WTC11 (cell line): Measurements from ENCODE around the gene FITM1. TPM values are rescaled to one million over a fixed set of nuclear protein-coding genes. Genes with fewer than 3 reads are reported as not detected.

Experiments used
- ATAC-seq: fragments of 200-7000 bp; cut with Tn5 transposase; 2 replicates; pipeline ENCODE4 v1.10.0; 2021; ENCODE audit warnings: mild to moderate bottlenecking, moderate library complexity
- CTCF ChIA-PET: fragments of 300-600 bp; sonication (Branson Sonifier 250); formaldehyde crosslinking; loops from one replicate; lab custom pipeline; 2021; ENCODE audit warnings: antibody characterized with exemption; lab: Charles Lee
- POLR2A ChIA-PET: fragments of 350-600 bp; sonication (Branson Sonifier 250); formaldehyde crosslinking; loops from one replicate; lab custom pipeline; 2021; ENCODE audit warnings: antibody characterized with exemption; lab: Charles Lee
- DNase-seq: peaks from one replicate; pipeline ENCODE4 v3.0.0; 2021; ENCODE audit warnings: low spot score
- H3K27ac Mint-ChIP-seq: 2 replicates; pipeline ENCODE4 v1.8.0; 2021; ENCODE audit warnings: mixed read lengths
- H3K27me3 Mint-ChIP-seq: 2 replicates; pipeline ENCODE4 v1.8.0; 2021; ENCODE audit warnings: low read depth, mild to moderate bottlenecking, moderate library complexity, mixed read lengths
- H3K36me3 Mint-ChIP-seq: 2 replicates; pipeline ENCODE4 v1.8.0; 2021; ENCODE audit warnings: mixed read lengths
- H3K4me1 Mint-ChIP-seq: 2 replicates; pipeline ENCODE4 v1.8.0; 2022; ENCODE audit warnings: mixed read lengths
- H3K4me3 Mint-ChIP-seq: 2 replicates; pipeline ENCODE4 v1.8.0; 2021; ENCODE audit warnings: mild to moderate bottlenecking, moderate library complexity, mixed read lengths
- H3K9me3 Mint-ChIP-seq: 2 replicates; pipeline ENCODE4 v1.8.0; 2021; ENCODE audit warnings: mixed read lengths
- ARID4B ChIP-seq: sonication (generic); formaldehyde crosslinking; IDR thresholded peaks from 2 replicates; pipeline ENCODE4 v1.8.0; 2023; ENCODE audit warnings: missing genetic modification reagents, mild to moderate bottlenecking, borderline replicate concordance
- ATF3 ChIP-seq: sonication (generic); formaldehyde crosslinking; conservative IDR thresholded peaks from 2 replicates; pipeline ENCODE4 v1.8.1; 2022; ENCODE audit warnings: mild to moderate bottlenecking, missing genetic modification reagents
- CREB1 ChIP-seq: sonication (generic); formaldehyde crosslinking; IDR thresholded peaks from 2 replicates; pipeline ENCODE4 v1.8.0; 2023; ENCODE audit warnings: mild to moderate bottlenecking, missing genetic modification reagents
- ERG ChIP-seq: fragments of 250-450 bp; sonication (Bioruptor Pico); IDR thresholded peaks from 2 replicates; pipeline ENCODE4 v1.8.0; 2021; ENCODE audit warnings: mild to moderate bottlenecking
- GTF2I ChIP-seq: fragments of 250-450 bp; sonication (Bioruptor Pico); conservative IDR thresholded peaks from 2 replicates; pipeline ENCODE4 v1.4.0; 2021; ENCODE audit warnings: mild to moderate bottlenecking
- PRRX2 ChIP-seq: fragments of 250-450 bp; sonication (Bioruptor Pico); IDR thresholded peaks from 2 replicates; pipeline ENCODE4 v1.8.0; 2021; ENCODE audit warnings: mild to moderate bottlenecking
- RORB ChIP-seq: fragments of 250-450 bp; sonication (Bioruptor Pico); IDR thresholded peaks from 2 replicates; pipeline ENCODE4 v1.9.0; 2021; ENCODE audit warnings: mild to moderate bottlenecking
- ZNF138 ChIP-seq: sonication (generic); formaldehyde crosslinking; conservative IDR thresholded peaks from 2 replicates; pipeline ENCODE4 v1.8.1; 2022; ENCODE audit warnings: mild to moderate bottlenecking, moderate library complexity, missing genetic modification reagents
- ZNF232 ChIP-seq: sonication (generic); formaldehyde crosslinking; IDR thresholded peaks from 2 replicates; pipeline ENCODE4 v1.8.0; 2022; ENCODE audit warnings: mild to moderate bottlenecking, missing genetic modification reagents
- ZNF317 ChIP-seq: sonication (generic); formaldehyde crosslinking; IDR thresholded peaks from 2 replicates; pipeline ENCODE4 v1.8.1; 2023; ENCODE audit warnings: low read depth, mild to moderate bottlenecking, moderate library complexity, missing genetic modification reagents, borderline replicate concordance
- ZNF423 ChIP-seq: fragments of 250-450 bp; sonication (Bioruptor Pico); IDR thresholded peaks from 2 replicates; pipeline ENCODE4 v2.1.2; 2022; ENCODE audit warnings: mild to moderate bottlenecking, moderate library complexity
- ZNF671 ChIP-seq: fragments of 250-450 bp; sonication (Bioruptor Pico); IDR thresholded peaks from 2 replicates; pipeline ENCODE4 v1.8.0; 2021; ENCODE audit warnings: mild to moderate bottlenecking
- total RNA-seq: library from RNA; stranded (reverse); gene quantifications from 3 replicates; pipeline ENCODE4 v1.2.3, GENCODE V29; 2021
- TF ChIP-seq, protein P1 (sequence below): sonication (generic); formaldehyde crosslinking; IDR thresholded peaks from 2 replicates; pipeline ENCODE4 v1.8.0; 2022; ENCODE audit warnings: mild to moderate bottlenecking, missing genetic modification reagents
- TF ChIP-seq, protein P2 (sequence below): sonication (generic); formaldehyde crosslinking; IDR thresholded peaks from 2 replicates; pipeline ENCODE4 v1.8.0; 2023; ENCODE audit warnings: missing genetic modification reagents
- TF ChIP-seq, protein P3 (sequence below): sonication (generic); formaldehyde crosslinking; IDR thresholded peaks from 2 replicates; pipeline ENCODE4 v1.8.0; 2022; ENCODE audit warnings: mild to moderate bottlenecking, missing genetic modification reagents
- TF ChIP-seq, protein P4 (sequence below): sonication (generic); formaldehyde crosslinking; IDR thresholded peaks from 2 replicates; pipeline ENCODE4 v1.8.1; 2022; ENCODE audit warnings: mild to moderate bottlenecking, moderate library complexity, missing genetic modification reagents
- TF ChIP-seq, protein P5 (sequence below): fragments of 250-450 bp; sonication (Bioruptor Pico); IDR thresholded peaks from 2 replicates; pipeline ENCODE4 v1.9.0; 2021; ENCODE audit warnings: mild to moderate bottlenecking, borderline replicate concordance

The FITM1 gene
- total RNA-seq, 1 experiment from 2014 or later = not detected

GRCh38 chr14:24122416-24122815, 8.0 kb upstream of the FITM1 start:
- TF ChIP-seq, protein P1, sequence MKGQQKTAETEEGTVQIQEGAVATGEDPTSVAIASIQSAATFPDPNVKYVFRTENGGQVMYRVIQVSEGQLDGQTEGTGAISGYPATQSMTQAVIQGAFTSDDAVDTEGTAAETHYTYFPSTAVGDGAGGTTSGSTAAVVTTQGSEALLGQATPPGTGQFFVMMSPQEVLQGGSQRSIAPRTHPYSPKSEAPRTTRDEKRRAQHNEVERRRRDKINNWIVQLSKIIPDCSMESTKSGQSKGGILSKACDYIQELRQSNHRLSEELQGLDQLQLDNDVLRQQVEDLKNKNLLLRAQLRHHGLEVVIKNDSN = no peak
- TF ChIP-seq PRRX2 (CRISPR knock-in tag) (no peak), ZNF232 (CRISPR knock-in tag) (no peak), ZNF423 (CRISPR knock-in tag) (no peak)
- Mint-ChIP-seq H3K9me3 (no peaks in the 10 kb centered on the region), H3K36me3 (peaks cover 47% of the 10 kb centered on the region), H3K27ac (no peak overlapping the region), H3K4me1 (no peaks in the 10 kb centered on the region), H3K27me3 (no peaks in the 10 kb centered on the region), H3K4me3 (no peak overlapping the region)
- ChIA-PET POLR2A (interaction anchor here (0.6 to 2.6 kb wide), 3 partner anchors 8 to 77 kb away, joined by 5 to 10 read pairs (median 7); partner anchors contain the start of genes DCAF11, NRL and PSME1), CTCF (interaction anchor here (0.6 to 1.3 kb wide), 4 partner anchors 8 to 139 kb away, joined by 3 to 5 read pairs (median 4); no protein-coding TSS in a partner anchor)
- DNase-seq (no peak), ATAC-seq (no peak)

DNA sequence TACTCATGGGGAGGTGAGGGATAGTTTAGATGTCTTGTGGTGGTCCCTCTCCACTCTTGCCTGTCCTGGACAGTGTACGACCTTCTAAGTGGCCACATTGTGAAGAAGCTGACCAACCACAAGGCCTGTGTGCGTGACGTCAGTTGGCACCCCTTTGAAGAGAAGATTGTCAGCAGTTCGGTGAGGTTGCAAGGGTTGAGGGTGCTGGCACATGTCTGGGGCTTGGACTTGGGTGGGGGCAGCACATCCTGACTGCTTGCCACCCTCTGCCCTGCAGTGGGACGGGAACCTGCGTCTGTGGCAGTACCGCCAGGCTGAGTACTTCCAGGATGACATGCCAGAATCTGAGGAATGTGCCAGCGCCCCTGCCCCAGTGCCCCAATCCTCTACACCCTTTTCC, 7.6 kb upstream of the FITM1 start:
- CTCF ChIA-PET = interaction anchor here (0.6 kb wide), 1 partner anchor 138 kb away, joined by 4 read pairs; no protein-coding TSS in a partner anchor
- TF ChIP-seq ZNF317 (CRISPR knock-in tag) (no peak), ZNF671 (CRISPR knock-in tag) (no peak), GTF2I (no peak), CREB1 (CRISPR knock-in tag) (no peak), ATF3 (CRISPR knock-in tag) (no peak), ERG (CRISPR knock-in tag) (no peak), RORB (CRISPR knock-in tag) (no peak), ZNF138 (CRISPR knock-in tag) (no peak), ARID4B (CRISPR knock-in tag) (no peak)
- TF ChIP-seq, protein P1 = no peak
- TF ChIP-seq, protein P2, sequence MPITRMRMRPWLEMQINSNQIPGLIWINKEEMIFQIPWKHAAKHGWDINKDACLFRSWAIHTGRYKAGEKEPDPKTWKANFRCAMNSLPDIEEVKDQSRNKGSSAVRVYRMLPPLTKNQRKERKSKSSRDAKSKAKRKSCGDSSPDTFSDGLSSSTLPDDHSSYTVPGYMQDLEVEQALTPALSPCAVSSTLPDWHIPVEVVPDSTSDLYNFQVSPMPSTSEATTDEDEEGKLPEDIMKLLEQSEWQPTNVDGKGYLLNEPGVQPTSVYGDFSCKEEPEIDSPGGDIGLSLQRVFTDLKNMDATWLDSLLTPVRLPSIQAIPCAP (CRISPR knock-in tag) = no peak
- TF ChIP-seq, protein P3, sequence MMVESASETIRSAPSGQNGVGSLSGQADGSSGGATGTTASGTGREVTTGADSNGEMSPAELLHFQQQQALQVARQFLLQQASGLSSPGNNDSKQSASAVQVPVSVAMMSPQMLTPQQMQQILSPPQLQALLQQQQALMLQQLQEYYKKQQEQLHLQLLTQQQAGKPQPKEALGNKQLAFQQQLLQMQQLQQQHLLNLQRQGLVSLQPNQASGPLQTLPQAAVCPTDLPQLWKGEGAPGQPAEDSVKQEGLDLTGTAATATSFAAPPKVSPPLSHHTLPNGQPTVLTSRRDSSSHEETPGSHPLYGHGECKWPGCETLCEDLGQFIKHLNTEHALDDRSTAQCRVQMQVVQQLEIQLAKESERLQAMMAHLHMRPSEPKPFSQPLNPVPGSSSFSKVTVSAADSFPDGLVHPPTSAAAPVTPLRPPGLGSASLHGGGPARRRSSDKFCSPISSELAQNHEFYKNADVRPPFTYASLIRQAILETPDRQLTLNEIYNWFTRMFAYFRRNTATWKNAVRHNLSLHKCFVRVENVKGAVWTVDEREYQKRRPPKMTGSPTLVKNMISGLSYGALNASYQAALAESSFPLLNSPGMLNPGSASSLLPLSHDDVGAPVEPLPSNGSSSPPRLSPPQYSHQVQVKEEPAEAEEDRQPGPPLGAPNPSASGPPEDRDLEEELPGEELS (CRISPR knock-in tag) = no peak
- TF ChIP-seq, protein P4, sequence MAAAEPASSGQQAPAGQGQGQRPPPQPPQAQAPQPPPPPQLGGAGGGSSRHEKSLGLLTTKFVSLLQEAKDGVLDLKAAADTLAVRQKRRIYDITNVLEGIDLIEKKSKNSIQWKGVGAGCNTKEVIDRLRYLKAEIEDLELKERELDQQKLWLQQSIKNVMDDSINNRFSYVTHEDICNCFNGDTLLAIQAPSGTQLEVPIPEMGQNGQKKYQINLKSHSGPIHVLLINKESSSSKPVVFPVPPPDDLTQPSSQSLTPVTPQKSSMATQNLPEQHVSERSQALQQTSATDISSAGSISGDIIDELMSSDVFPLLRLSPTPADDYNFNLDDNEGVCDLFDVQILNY = no peak
- TF ChIP-seq, protein P5, sequence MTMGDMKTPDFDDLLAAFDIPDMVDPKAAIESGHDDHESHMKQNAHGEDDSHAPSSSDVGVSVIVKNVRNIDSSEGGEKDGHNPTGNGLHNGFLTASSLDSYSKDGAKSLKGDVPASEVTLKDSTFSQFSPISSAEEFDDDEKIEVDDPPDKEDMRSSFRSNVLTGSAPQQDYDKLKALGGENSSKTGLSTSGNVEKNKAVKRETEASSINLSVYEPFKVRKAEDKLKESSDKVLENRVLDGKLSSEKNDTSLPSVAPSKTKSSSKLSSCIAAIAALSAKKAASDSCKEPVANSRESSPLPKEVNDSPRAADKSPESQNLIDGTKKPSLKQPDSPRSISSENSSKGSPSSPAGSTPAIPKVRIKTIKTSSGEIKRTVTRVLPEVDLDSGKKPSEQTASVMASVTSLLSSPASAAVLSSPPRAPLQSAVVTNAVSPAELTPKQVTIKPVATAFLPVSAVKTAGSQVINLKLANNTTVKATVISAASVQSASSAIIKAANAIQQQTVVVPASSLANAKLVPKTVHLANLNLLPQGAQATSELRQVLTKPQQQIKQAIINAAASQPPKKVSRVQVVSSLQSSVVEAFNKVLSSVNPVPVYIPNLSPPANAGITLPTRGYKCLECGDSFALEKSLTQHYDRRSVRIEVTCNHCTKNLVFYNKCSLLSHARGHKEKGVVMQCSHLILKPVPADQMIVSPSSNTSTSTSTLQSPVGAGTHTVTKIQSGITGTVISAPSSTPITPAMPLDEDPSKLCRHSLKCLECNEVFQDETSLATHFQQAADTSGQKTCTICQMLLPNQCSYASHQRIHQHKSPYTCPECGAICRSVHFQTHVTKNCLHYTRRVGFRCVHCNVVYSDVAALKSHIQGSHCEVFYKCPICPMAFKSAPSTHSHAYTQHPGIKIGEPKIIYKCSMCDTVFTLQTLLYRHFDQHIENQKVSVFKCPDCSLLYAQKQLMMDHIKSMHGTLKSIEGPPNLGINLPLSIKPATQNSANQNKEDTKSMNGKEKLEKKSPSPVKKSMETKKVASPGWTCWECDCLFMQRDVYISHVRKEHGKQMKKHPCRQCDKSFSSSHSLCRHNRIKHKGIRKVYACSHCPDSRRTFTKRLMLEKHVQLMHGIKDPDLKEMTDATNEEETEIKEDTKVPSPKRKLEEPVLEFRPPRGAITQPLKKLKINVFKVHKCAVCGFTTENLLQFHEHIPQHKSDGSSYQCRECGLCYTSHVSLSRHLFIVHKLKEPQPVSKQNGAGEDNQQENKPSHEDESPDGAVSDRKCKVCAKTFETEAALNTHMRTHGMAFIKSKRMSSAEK = no peak

More for the DNA sequence above, 7.6 kb upstream of the FITM1 start:
- no peak for ATAC-seq
- Mint-ChIP-seq H3K4me1 (no peaks in the 10 kb centered on the region), H3K36me3 (peaks cover 42% of the 10 kb centered on the region), H3K27me3 (no peaks in the 10 kb centered on the region), H3K4me3 (no peak overlapping the region), H3K27ac (no peak overlapping the region), H3K9me3 (no peaks in the 10 kb centered on the region)
- POLR2A ChIA-PET = interaction anchor here (2.6 kb wide), 1 partner anchor 8 kb away, joined by 10 read pairs; the partner anchor contains the start of genes DCAF11 and NRL
- DNase-seq = no peak
